KMS-11 (cell line): ENCODE results near the gene SYT7.

Experiments
- H2AFZ ChIP-seq: fragments of 200-600 bp; sonication (generic); 2 replicates; pipeline ENCODE4 v1.6.1; 2016; ENCODE audit warnings: antibody characterized with exemption, mixed run types, low read depth
- H3K27ac ChIP-seq: fragments of 200-600 bp; sonication (generic); 2 replicates; pipeline ENCODE4 v1.6.1; 2016; ENCODE audit warnings: mild to moderate bottlenecking, mixed run types
- H3K27me3 ChIP-seq: fragments of 200-600 bp; sonication (generic); 2 replicates; pipeline ENCODE4 v1.6.1; 2017; ENCODE audit warnings: mild to moderate bottlenecking, low read depth, mixed run types, moderate library complexity; ENCODE audit not compliant: insufficient read depth
- H3K36me3 ChIP-seq: fragments of 200-600 bp; sonication (generic); 2 replicates; pipeline ENCODE4 v1.6.1; 2017; ENCODE audit warnings: mild to moderate bottlenecking, mixed run types; ENCODE audit not compliant: insufficient read depth
- H3K4me1 ChIP-seq: fragments of 200-600 bp; sonication (generic); 2 replicates; pipeline ENCODE4 v1.6.1; 2016; ENCODE audit warnings: mild to moderate bottlenecking, low read depth, mixed run types; ENCODE audit not compliant: poor library complexity, severe bottlenecking
- H3K4me2 ChIP-seq: fragments of 200-600 bp; sonication (generic); 2 replicates; pipeline ENCODE4 v1.7.0; 2016; ENCODE audit warnings: mild to moderate bottlenecking, mixed run types
- H3K4me3 ChIP-seq: fragments of 200-600 bp; sonication (generic); IDR thresholded peaks from 2 replicates; pipeline ENCODE4 v1.6.1; 2017; ENCODE audit warnings: low read depth, low read length, mixed read lengths; ENCODE audit not compliant: insufficient read depth
- H3K79me2 ChIP-seq: fragments of 200-600 bp; sonication (generic); 2 replicates; pipeline ENCODE4 v1.6.1; 2016; ENCODE audit warnings: low read depth, mixed run types; ENCODE audit not compliant: insufficient read depth
- H3K9ac ChIP-seq: fragments of 200-600 bp; sonication (generic); 2 replicates; pipeline ENCODE4 v1.6.1; 2016; ENCODE audit warnings: mild to moderate bottlenecking, mixed run types
- H4K20me1 ChIP-seq: fragments of 200-600 bp; sonication (generic); 2 replicates; pipeline ENCODE4 v1.6.1; 2016; ENCODE audit warnings: mild to moderate bottlenecking, mixed run types; ENCODE audit not compliant: insufficient read depth
- CTCF ChIP-seq: fragments of 200-600 bp; sonication (generic); conservative IDR thresholded peaks from 2 replicates; pipeline ENCODE4 v1.6.1; 2017; ENCODE audit warnings: low read depth, mild to moderate bottlenecking, antibody characterized with exemption, low read length, moderate library complexity, mixed read lengths

Gene SYT7

GRCh38 chr11:61486779-61487178, 94.1 kb downstream of the SYT7 start:
- no peak overlapping the region for H3K27ac ChIP-seq
- no peaks in the 10 kb centered on the region for H4K20me1 ChIP-seq
- no peaks in the 10 kb centered on the region for H3K79me2 ChIP-seq
- H2AFZ ChIP-seq, result no peak overlapping the region
- no peak overlapping the region for H3K4me3 ChIP-seq
- no peak overlapping the region for H3K9ac ChIP-seq
- no peaks in the 10 kb centered on the region for H3K36me3 ChIP-seq
- no peaks in the 10 kb centered on the region for H3K4me1 ChIP-seq
- H3K4me2 ChIP-seq, result no peak overlapping the region
- H3K27me3 ChIP-seq, result peaks cover 79% of the 10 kb centered on the region
- TF ChIP-seq CTCF, result no peak

GRCh38 chr11:61486011-61486620, 94.8 kb downstream of the SYT7 start:
- Histone ChIP-seq H3K4me3 (no peak overlapping the region), H3K9ac (no peak overlapping the region), H3K79me2 (no peaks in the 10 kb centered on the region), H3K36me3 (no peaks in the 10 kb centered on the region), H3K4me1 (no peaks in the 10 kb centered on the region), H4K20me1 (no peaks in the 10 kb centered on the region), H3K27ac (no peak overlapping the region), H3K4me2 (no peak overlapping the region), H2AFZ (no peak overlapping the region), H3K27me3 (peaks cover 84% of the 10 kb centered on the region)
- TF ChIP-seq CTCF, result no peak

GRCh38 chr11:61485080-61485479, 95.8 kb downstream of the SYT7 start:
- TF ChIP-seq CTCF, result no peak
- Histone ChIP-seq H3K4me2 (no peak overlapping the region), H3K9ac (no peak overlapping the region), H4K20me1 (no peaks in the 10 kb centered on the region), H3K27ac (no peak overlapping the region), H2AFZ (no peak overlapping the region), H3K4me1 (no peaks in the 10 kb centered on the region), H3K4me3 (no peak overlapping the region), H3K79me2 (no peaks in the 10 kb centered on the region), H3K36me3 (no peaks in the 10 kb centered on the region), H3K27me3 (peaks cover 88% of the 10 kb centered on the region)

- no peak for TF ChIP-seq CTCF
- no peaks in the 10 kb centered on the region for H3K4me1 ChIP-seq
- H3K4me2 ChIP-seq, result no peak overlapping the region
- H2AFZ ChIP-seq, result no peak overlapping the region
- peaks cover 90% of the 10 kb centered on the region for H3K27me3 ChIP-seq
- no peak overlapping the region for H3K9ac ChIP-seq
- no peak overlapping the region for H3K4me3 ChIP-seq
- no peaks in the 10 kb centered on the region for H3K79me2 ChIP-seq
- H3K36me3 ChIP-seq, result no peaks in the 10 kb centered on the region
- H4K20me1 ChIP-seq, result no peaks in the 10 kb centered on the region
- H3K27ac ChIP-seq, result no peak overlapping the region
Observed at GRCh38 chr11:61484541-61484940, 96.3 kb downstream of the SYT7 start.
